Uterus (tissue), 2 donors: Measurements from ENCODE around the gene HECTD3.

Experiments
- CTCF ChIP-seq, 4 experiments: fragments of 200-600 bp in 2 of 4; fragments of 450-650 bp in 2 of 4; sonication (generic) in 2 of 4; IDR thresholded peaks; one replicate each; pipeline ENCODE4 v1.5.1; 2016 to 2019; ENCODE audit warnings: antibody characterized with exemption in 4 of 4, mild to moderate bottlenecking in 2 of 4, moderate library complexity in 1 of 4
- POLR2A ChIP-seq, 2 donors: fragments of 450-650 bp; IDR thresholded peaks; one replicate each; pipeline ENCODE4 v1.6.1; 2016; ENCODE audit warnings: antibody characterized with exemption in 2 of 2, mild to moderate bottlenecking in 1 of 2, moderate library complexity in 1 of 2

- TF ChIP-seq CTCF (IDR thresholded peaks at IDR 0.05), result no peak
- TF ChIP-seq POLR2A (IDR thresholded peaks at IDR 0.05), result no peak
Observed at GRCh38 chr1:45013551-45014209, 2.6 kb upstream of the HECTD3 start.
